ENCODE measurements around the gene XYLB.

GRCh38 chr3:38306941-38307340 is 39.6 kb upstream of the XYLB start:
- no peak for TF ChIP-seq TAF1 (IDR thresholded peaks at IDR 0.05; ENCODE audit: borderline replicate concordance, insufficient read depth, low read length)
- TF ChIP-seq POLR2AphosphoS5 (IDR thresholded peaks at IDR 0.05; ENCODE audit: low read depth, low read length), result no peak
- no peak for TF ChIP-seq REST (IDR thresholded peaks at IDR 0.05; ENCODE audit: insufficient read depth in 1 of 2, low read depth in 2 of 2, low read length in 2 of 2)
- TF ChIP-seq SIN3A (IDR thresholded peaks at IDR 0.05; ENCODE audit: borderline replicate concordance, insufficient read depth, low read length), result no peak
- no peak for TF ChIP-seq FOXP2 (optimal IDR thresholded peaks at IDR 0.05; ENCODE audit: borderline replicate concordance, extremely low read depth, extremely low read length, insufficient read depth)
